SK-N-MC (cell line): ENCODE measurements around the gene SCN4A.

Source experiments
- EZH2 ChIP-seq: fragments of 200-600 bp; sonication (generic); IDR thresholded peaks from one replicate; pipeline ENCODE4 v1.6.1; 2017; ENCODE audit warnings: antibody characterized with exemption
- POLR2AphosphoS5 ChIP-seq: IDR thresholded peaks from 2 replicates; pipeline ENCODE4 v1.6.1; 2012; ENCODE audit warnings: mild to moderate bottlenecking, low read depth, low read length, borderline replicate concordance

GRCh38 chr17:63978272-63979200, 5.8 kb upstream of the SCN4A start:
- TF ChIP-seq POLR2AphosphoS5 (no peak), EZH2 (no peak)
